WTC11 (cell line): ENCODE results near the gene IL12B. TPM values are rescaled to one million over a fixed set of nuclear protein-coding genes. Genes with fewer than 3 reads are reported as not detected.
"Not testable (repeated sequence)": the region's sequence is repeated elsewhere in the genome, so short reads cannot be mapped to it uniquely, and the experiment has no call there.

Experiments used
- ATAC-seq: fragments of 200-7000 bp; cut with Tn5 transposase; 2 replicates; pipeline ENCODE4 v1.10.0; 2021; ENCODE audit warnings: mild to moderate bottlenecking, moderate library complexity
- CTCF ChIA-PET: fragments of 300-600 bp; sonication (Branson Sonifier 250); formaldehyde crosslinking; loops from one replicate; lab custom pipeline; 2021; ENCODE audit warnings: antibody characterized with exemption; lab: Charles Lee
- POLR2A ChIA-PET: fragments of 350-600 bp; sonication (Branson Sonifier 250); formaldehyde crosslinking; loops from one replicate; lab custom pipeline; 2021; ENCODE audit warnings: antibody characterized with exemption; lab: Charles Lee
- DNase-seq: peaks from one replicate; pipeline ENCODE4 v3.0.0; 2021; ENCODE audit warnings: low spot score
- H3K27ac Mint-ChIP-seq: 2 replicates; pipeline ENCODE4 v1.8.0; 2021; ENCODE audit warnings: mixed read lengths
- H3K27me3 Mint-ChIP-seq: 2 replicates; pipeline ENCODE4 v1.8.0; 2021; ENCODE audit warnings: low read depth, mild to moderate bottlenecking, moderate library complexity, mixed read lengths
- H3K36me3 Mint-ChIP-seq: 2 replicates; pipeline ENCODE4 v1.8.0; 2021; ENCODE audit warnings: mixed read lengths
- H3K4me1 Mint-ChIP-seq: 2 replicates; pipeline ENCODE4 v1.8.0; 2022; ENCODE audit warnings: mixed read lengths
- H3K4me3 Mint-ChIP-seq: 2 replicates; pipeline ENCODE4 v1.8.0; 2021; ENCODE audit warnings: mild to moderate bottlenecking, moderate library complexity, mixed read lengths
- H3K9me3 Mint-ChIP-seq: 2 replicates; pipeline ENCODE4 v1.8.0; 2021; ENCODE audit warnings: mixed read lengths
- ATF1 ChIP-seq: sonication (generic); formaldehyde crosslinking; IDR thresholded peaks from 2 replicates; pipeline ENCODE4 v1.8.1; 2023; ENCODE audit warnings: mild to moderate bottlenecking, moderate library complexity, missing genetic modification reagents
- CREM ChIP-seq: sonication (generic); formaldehyde crosslinking; IDR thresholded peaks from 2 replicates; pipeline ENCODE4 v1.8.1; 2022; ENCODE audit warnings: mild to moderate bottlenecking, missing genetic modification reagents, moderate library complexity
- CTCF ChIP-seq: fragments of 200-600 bp; IDR thresholded peaks from 2 replicates; pipeline ENCODE4 v1.8.0; 2022; ENCODE audit warnings: antibody characterized with exemption
- E2F5 ChIP-seq: sonication (generic); formaldehyde crosslinking; IDR thresholded peaks from 2 replicates; pipeline ENCODE4 v1.8.1; 2022; ENCODE audit warnings: mild to moderate bottlenecking, moderate library complexity, missing genetic modification reagents
- ELF4 ChIP-seq: sonication (generic); formaldehyde crosslinking; IDR thresholded peaks from 2 replicates; pipeline ENCODE4 v1.8.1; 2022; ENCODE audit warnings: low read depth, mild to moderate bottlenecking, moderate library complexity, missing genetic modification reagents
- FOXJ3 ChIP-seq: sonication (generic); formaldehyde crosslinking; IDR thresholded peaks from 2 replicates; pipeline ENCODE4 v1.9.0; 2021; ENCODE audit warnings: missing genetic modification reagents, mild to moderate bottlenecking, borderline replicate concordance
- HMGA2 ChIP-seq: fragments of 250-450 bp; sonication (Bioruptor Pico); IDR thresholded peaks from 2 replicates; pipeline ENCODE4 v1.4.0; 2021; ENCODE audit warnings: mild to moderate bottlenecking, moderate library complexity
- NFATC4 ChIP-seq: fragments of 250-450 bp; sonication (Bioruptor Pico); IDR thresholded peaks from 2 replicates; pipeline ENCODE4 v1.9.0; 2021; ENCODE audit warnings: mild to moderate bottlenecking
- ZNF263 ChIP-seq: sonication (generic); formaldehyde crosslinking; IDR thresholded peaks from 2 replicates; pipeline ENCODE4 v1.8.1; 2022; ENCODE audit warnings: low read depth, mild to moderate bottlenecking, moderate library complexity, missing genetic modification reagents
- ZNF281 ChIP-seq: sonication (generic); formaldehyde crosslinking; IDR thresholded peaks from 2 replicates; pipeline ENCODE4 v1.8.0; 2023; ENCODE audit warnings: mild to moderate bottlenecking, missing genetic modification reagents
- ZNF416 ChIP-seq: fragments of 250-450 bp; sonication (Bioruptor Pico); IDR thresholded peaks from 2 replicates; pipeline ENCODE4 v1.9.0; 2021; ENCODE audit warnings: mild to moderate bottlenecking, inconsistent platforms
- ZNF425 ChIP-seq: fragments of 250-450 bp; sonication (Bioruptor Pico); conservative IDR thresholded peaks from 2 replicates; pipeline ENCODE4 v1.9.0; 2021; ENCODE audit warnings: mild to moderate bottlenecking
- ZNF512 ChIP-seq: sonication (generic); formaldehyde crosslinking; IDR thresholded peaks from 2 replicates; pipeline ENCODE4 v1.8.1; 2022; ENCODE audit warnings: missing genetic modification reagents, borderline replicate concordance
- ZNF532 ChIP-seq: fragments of 250-450 bp; sonication (Bioruptor Pico); IDR thresholded peaks from 2 replicates; pipeline ENCODE4 v1.9.0; 2021; ENCODE audit warnings: mild to moderate bottlenecking, borderline replicate concordance
- total RNA-seq: library from RNA; stranded (reverse); gene quantifications from 3 replicates; pipeline ENCODE4 v1.2.3, GENCODE V29; 2021

The IL12B gene
- total RNA-seq, 1 experiment from 2014 or later, result not detected

- H3K4me3 Mint-ChIP-seq, CTCF ChIA-PET, H3K27ac Mint-ChIP-seq, ATAC-seq, DNase-seq, H3K36me3 Mint-ChIP-seq, H3K4me1 Mint-ChIP-seq, POLR2A ChIA-PET: not testable (repeated sequence)
- Mint-ChIP-seq H3K9me3 (peaks cover 24% of the 10 kb centered on the region), H3K27me3 (peaks cover 45% of the 10 kb centered on the region)
Observed at GRCh38 chr5:159366776-159367175, 36.5 kb upstream of the IL12B start.

GRCh38 chr5:159362220-159362619, 31.9 kb upstream of the IL12B start:
- Mint-ChIP-seq H3K9me3 (peaks cover 20% of the 10 kb centered on the region), H3K27me3 (peaks cover 23% of the 10 kb centered on the region), H3K36me3 (peaks cover 5% of the 10 kb centered on the region), H3K27ac (no peak overlapping the region), H3K4me3 (no peak overlapping the region), H3K4me1 (peaks cover under 1% of the 10 kb centered on the region; the same call in 1 of the 2 replicates)
- DNase-seq, result no peak
- POLR2A ChIA-PET, result no interaction called here
- CTCF ChIA-PET, result no interaction called here
- no peak for ATAC-seq
- TF ChIP-seq E2F5 (no peak), FOXJ3 (no peak), ZNF281 (CRISPR knock-in tag) (no peak), CREM (no peak), ZNF532 (CRISPR knock-in tag) (no peak), ZNF425 (CRISPR knock-in tag) (no peak), CTCF (no peak), ZNF263 (CRISPR knock-in tag) (no peak), NFATC4 (CRISPR knock-in tag) (no peak), ATF1 (CRISPR knock-in tag) (no peak), HMGA2 (CRISPR knock-in tag) (no peak), ELF4 (CRISPR knock-in tag) (no peak), ZNF416 (no peak), ZNF512 (no peak)

GRCh38 chr5:159359871-159360270, 29.6 kb upstream of the IL12B start:
- ATAC-seq, POLR2A ChIA-PET, H3K27me3 Mint-ChIP-seq, H3K27ac Mint-ChIP-seq, H3K36me3 Mint-ChIP-seq, CTCF ChIA-PET, DNase-seq, H3K4me3 Mint-ChIP-seq, H3K4me1 Mint-ChIP-seq, H3K9me3 Mint-ChIP-seq: not testable (repeated sequence)
